Activated naive CD8-positive, alpha-beta T cell treated with anti-CD3 and anti-CD28 coated beads, Interleukin-2, amount 10 ng/mL, durations not matched to agents 7 days and 5 days (primary cell): ENCODE data around the gene TMEM201. TPM values are rescaled to one million over a fixed set of nuclear protein-coding genes. Genes with fewer than 3 reads are reported as not detected.

Source experiments
- ATAC-seq: fragments of 150-1000 bp; cut with Tn5 transposase; one replicate; pipeline ENCODE4 v1.10.0; 2021; ENCODE audit warnings: low read depth, moderate library complexity
- POLR2A ChIA-PET: fragments of 350-600 bp; sonication (Branson Sonifier 250); formaldehyde crosslinking; loops from one replicate; lab custom pipeline; 2021; ENCODE audit warnings: antibody characterized with exemption; lab: Charles Lee
- DNase-seq: peaks from one replicate; pipeline ENCODE4 v3.0.0; 2021
- H3K27ac Mint-ChIP-seq: one replicate; pipeline ENCODE4 v1.8.0; 2022; ENCODE audit warnings: mild to moderate bottlenecking, mixed read lengths
- H3K27me3 Mint-ChIP-seq: one replicate; pipeline ENCODE4 v1.8.0; 2022; ENCODE audit warnings: mild to moderate bottlenecking, moderate library complexity, mixed read lengths
- H3K36me3 Mint-ChIP-seq: one replicate; pipeline ENCODE4 v1.8.0; 2021; ENCODE audit warnings: mild to moderate bottlenecking, mixed read lengths
- H3K4me1 Mint-ChIP-seq: one replicate; pipeline ENCODE4 v1.8.0; 2021; ENCODE audit warnings: mixed read lengths
- H3K4me3 Mint-ChIP-seq: one replicate; pipeline ENCODE4 v1.8.0; 2022; ENCODE audit warnings: mild to moderate bottlenecking, moderate library complexity, mixed read lengths
- H3K9me3 Mint-ChIP-seq: one replicate; pipeline ENCODE4 v1.8.0; 2021; ENCODE audit warnings: mixed read lengths
- total RNA-seq, 2 experiments: library from RNA; stranded (reverse); gene quantifications; one replicate each; pipeline ENCODE4 v1.2.3, GENCODE V29; 2021

The TMEM201 gene
- total RNA-seq: 10 to 100 TPM; 16.1 TPM

DNA sequence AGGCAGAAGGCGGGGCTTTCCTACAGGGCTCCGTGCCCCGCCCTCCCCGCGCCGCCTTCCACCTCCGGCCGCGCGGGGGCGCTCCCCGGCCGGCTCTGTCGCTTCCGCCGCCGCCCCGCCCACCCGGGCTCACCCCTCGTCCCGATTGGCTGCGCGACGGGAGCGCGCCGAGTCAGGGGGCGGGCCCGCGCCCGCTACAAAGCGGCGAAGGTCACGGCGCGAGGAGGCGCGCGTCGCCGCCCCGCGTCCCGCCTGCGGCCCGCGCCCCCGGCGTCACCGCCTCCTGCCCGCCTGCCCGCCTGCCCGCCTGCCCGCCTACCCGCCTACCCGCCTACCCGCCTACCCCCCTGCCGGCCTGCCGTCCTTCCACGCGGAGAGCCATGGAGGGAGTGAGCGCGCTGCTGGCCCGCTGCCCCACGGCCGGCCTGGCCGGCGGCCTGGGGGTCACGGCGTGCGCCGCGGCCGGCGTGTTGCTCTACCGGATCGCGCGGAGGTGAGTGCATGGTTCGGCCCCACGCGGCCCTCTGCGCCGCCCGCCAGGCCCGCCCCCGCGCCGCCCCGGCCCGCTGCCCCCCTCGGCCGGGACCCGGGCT is at the start of gene TMEM201:
Gene TMEM201 (plus strand): TSS at position 361 of the 593 bp plus-strand sequence. CDS start 20 bp downstream, at position 381.
- Mint-ChIP-seq H3K4me3 (peak within 1 kb of the TSS; percentile 83), H3K27ac (peak within 1 kb of the TSS; percentile 70), H3K4me1 (peaks cover 25% of the 10 kb centered on the region), H3K36me3 (peaks cover 2% of the 10 kb centered on the region), H3K9me3 (no peaks in the 10 kb centered on the region), H3K27me3 (no peaks in the 10 kb centered on the region)
- DNase-seq (peak; percentile 99), ATAC-seq (peak; percentile 82)
- POLR2A ChIA-PET: no interaction called here

DNA sequence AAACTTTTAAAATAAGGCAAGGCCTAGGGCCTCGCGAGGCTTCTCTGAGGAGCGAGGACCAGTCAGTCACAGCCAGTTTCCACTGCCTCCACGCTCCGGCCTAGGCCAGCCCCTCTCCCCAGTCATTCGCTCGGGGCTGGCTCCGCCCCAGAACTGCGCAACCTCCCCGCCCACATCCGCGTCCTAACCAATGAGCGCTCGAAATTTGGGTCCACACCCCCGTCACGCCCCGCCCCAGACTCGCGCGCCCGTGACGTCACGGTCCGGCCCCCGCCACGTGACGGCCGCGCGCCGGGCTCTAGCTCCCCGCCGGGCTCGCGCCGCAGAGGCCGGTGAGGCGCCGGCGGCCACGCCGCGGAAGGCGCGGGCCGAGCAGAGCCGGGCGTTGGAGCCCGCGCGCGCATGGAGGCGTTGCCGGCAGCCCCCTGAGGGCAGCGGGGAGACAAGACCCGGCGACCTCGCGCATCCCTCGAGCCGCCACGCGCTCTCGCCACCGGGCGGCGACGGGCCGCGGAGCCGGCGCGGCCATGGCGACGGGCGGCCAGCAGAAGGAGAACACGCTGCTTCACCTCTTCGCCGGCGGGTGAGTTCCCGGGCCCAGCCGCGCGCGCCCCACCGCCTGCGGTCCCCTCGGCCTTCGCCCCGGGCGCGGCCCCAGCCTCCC is 49.4 kb upstream of the TMEM201 start, which contains the start of gene SLC25A33:
Gene SLC25A33 (plus strand): TSS at position 301 of the 664 bp plus-strand sequence. CDS start 227 bp downstream, at position 528.
- H3K27me3 Mint-ChIP-seq: no peaks in the 10 kb centered on the region
- POLR2A ChIA-PET: interaction anchor here (0.6 to 1.1 kb wide), 3 partner anchors 11 to 622 kb away, joined by 3 to 4 read pairs (median 3); no protein-coding TSS in a partner anchor
- peak within 1 kb of the TSS; percentile 86 for H3K27ac Mint-ChIP-seq
- no peaks in the 10 kb centered on the region for H3K9me3 Mint-ChIP-seq
- DNase-seq (peak; percentile 99), ATAC-seq (peak; percentile 93)
- no peaks in the 10 kb centered on the region for H3K36me3 Mint-ChIP-seq
- H3K4me1 Mint-ChIP-seq: peaks cover 25% of the 10 kb centered on the region
- peak within 1 kb of the TSS; percentile 88 for H3K4me3 Mint-ChIP-seq

DNA sequence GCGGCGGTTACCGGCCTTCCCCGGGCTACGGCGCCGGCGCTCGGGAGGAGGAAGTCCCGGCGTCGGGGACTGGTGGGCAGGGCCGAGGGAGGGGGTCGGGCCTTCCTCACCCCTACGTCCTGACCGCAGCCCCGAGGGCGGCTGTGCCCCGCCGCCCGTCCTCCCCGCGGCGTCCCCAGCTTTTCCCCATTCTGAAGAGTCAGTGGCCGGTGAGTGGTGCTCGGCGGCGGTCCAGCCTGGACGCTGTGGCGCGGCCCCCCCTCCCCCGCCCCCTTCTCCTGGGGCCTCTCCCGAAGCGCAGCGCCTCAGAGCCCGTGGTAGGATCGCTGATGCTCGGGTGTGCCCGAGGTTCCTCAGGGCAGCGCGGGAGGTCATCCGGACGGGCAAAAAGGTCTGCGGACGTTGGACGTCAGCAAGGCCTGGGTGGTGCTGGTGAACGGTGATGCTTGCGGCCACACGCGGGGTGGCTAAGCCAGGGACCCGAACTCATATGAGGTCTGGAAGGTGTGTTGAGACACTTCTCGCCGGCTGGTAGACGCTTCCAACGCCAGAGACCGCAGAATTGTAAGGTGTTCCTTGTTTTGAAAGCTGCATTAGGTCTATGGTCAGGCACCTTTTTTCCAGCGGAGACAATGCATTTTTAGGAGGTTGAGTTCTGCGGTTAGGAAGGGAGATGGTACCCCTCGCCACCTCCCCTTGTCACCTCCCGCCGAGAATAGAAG is 48.7 kb upstream of the TMEM201 start:
- DNase-seq: peak; percentile 81
- H3K9me3 Mint-ChIP-seq: no peaks in the 10 kb centered on the region
- H3K4me3 Mint-ChIP-seq: peak overlapping the region; percentile 88
- peaks cover 2% of the 10 kb centered on the region for H3K36me3 Mint-ChIP-seq
- ATAC-seq: peak; percentile 55
- POLR2A ChIA-PET: interaction anchor here (0.6 to 1.1 kb wide), 2 partner anchors 12 to 623 kb away, joined by 3 to 4 read pairs; no protein-coding TSS in a partner anchor
- peaks cover 25% of the 10 kb centered on the region for H3K4me1 Mint-ChIP-seq
- H3K27me3 Mint-ChIP-seq: no peaks in the 10 kb centered on the region
- peak overlapping the region; percentile 78 for H3K27ac Mint-ChIP-seq

DNA sequence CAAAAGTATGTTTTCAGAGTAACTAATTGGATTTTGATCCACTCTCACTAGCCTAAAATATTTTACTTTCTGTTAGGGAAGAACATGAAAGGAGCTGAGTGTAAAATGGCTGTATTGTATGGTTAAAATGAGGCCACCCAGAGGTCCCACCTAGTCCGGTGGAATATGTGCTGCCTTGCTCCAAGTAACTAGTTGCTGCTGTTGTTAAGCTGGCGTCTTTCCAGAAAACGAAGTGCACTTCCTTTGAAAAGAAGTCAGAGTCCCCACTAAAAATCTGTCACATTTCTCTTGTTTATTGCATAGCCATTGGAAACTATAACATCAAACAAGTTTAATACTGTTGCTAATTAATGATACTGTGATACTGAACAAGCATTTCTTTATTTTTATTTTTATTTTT is 46.3 kb upstream of the TMEM201 start:
- peaks cover 23% of the 10 kb centered on the region for H3K4me1 Mint-ChIP-seq
- H3K9me3 Mint-ChIP-seq: no peaks in the 10 kb centered on the region
- no peaks in the 10 kb centered on the region for H3K27me3 Mint-ChIP-seq
- DNase-seq (no peak), ATAC-seq (no peak)
- peaks cover 2% of the 10 kb centered on the region for H3K36me3 Mint-ChIP-seq
- POLR2A ChIA-PET: no interaction called here
- H3K4me3 Mint-ChIP-seq: no peak overlapping the region
- H3K27ac Mint-ChIP-seq: no peak overlapping the region

DNA sequence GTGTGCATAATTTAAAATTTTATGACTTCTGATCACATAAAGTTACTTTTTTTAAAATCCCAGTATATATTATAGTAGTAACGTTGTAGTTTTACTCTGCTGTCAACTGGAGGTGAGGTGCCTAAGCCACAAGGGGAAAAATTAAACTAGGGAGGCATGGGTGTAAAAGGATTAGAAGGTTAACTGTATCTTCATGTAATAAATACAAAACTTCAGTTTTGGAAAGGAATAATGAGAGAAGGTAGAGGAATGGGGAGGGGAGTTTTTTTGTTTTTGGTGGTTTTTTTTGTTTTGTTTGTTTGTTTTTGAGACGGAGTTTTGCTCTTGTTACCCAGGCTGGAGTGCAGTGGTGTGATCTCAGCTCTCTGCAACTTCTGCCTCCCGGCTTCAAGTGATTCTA is 43.8 kb upstream of the TMEM201 start:
- peaks cover 13% of the 10 kb centered on the region for H3K4me1 Mint-ChIP-seq
- no peak for ATAC-seq
- no peak overlapping the region for H3K27ac Mint-ChIP-seq
- H3K27me3 Mint-ChIP-seq: no peaks in the 10 kb centered on the region
- no peaks in the 10 kb centered on the region for H3K9me3 Mint-ChIP-seq
- POLR2A ChIA-PET: no interaction called here
- no peak for DNase-seq
- no peak overlapping the region for H3K4me3 Mint-ChIP-seq
- H3K36me3 Mint-ChIP-seq: peaks cover 6% of the 10 kb centered on the region

- Mint-ChIP-seq H3K27me3 (no peaks in the 10 kb centered on the region), H3K27ac (no peak overlapping the region), H3K4me1 (peaks cover 2% of the 10 kb centered on the region), H3K36me3 (peaks cover 5% of the 10 kb centered on the region), H3K9me3 (no peaks in the 10 kb centered on the region), H3K4me3 (no peak overlapping the region)
- POLR2A ChIA-PET: no interaction called here
- no peak for ATAC-seq
- DNase-seq: no peak
Measured at GRCh38 chr1:9549955-9550546, 38.7 kb upstream of the TMEM201 start.

DNA sequence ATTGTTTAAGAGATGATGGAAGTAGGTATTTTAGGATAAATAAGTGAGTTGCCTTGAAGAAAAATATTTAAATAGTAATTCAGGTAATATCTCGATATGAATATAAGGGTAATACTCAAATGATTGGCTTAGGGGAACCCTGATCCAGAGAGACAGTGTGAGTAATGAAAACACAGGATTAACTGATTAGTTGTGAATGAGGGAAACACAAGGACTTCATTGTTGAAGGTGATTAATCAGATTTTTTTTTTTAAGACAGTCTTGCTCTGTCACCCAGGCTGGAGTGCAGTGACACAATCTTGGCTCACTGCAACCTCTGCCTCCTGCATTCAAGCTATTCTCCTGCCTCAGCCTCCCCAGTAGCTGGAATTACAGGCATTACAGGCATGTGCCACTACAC is 36.7 kb upstream of the TMEM201 start:
- H3K9me3 Mint-ChIP-seq: no peaks in the 10 kb centered on the region
- H3K4me3 Mint-ChIP-seq: no peak overlapping the region
- H3K27ac Mint-ChIP-seq: no peak overlapping the region
- peaks cover 2% of the 10 kb centered on the region for H3K4me1 Mint-ChIP-seq
- POLR2A ChIA-PET: no interaction called here
- peaks cover 14% of the 10 kb centered on the region for H3K36me3 Mint-ChIP-seq
- no peak for DNase-seq
- H3K27me3 Mint-ChIP-seq: no peaks in the 10 kb centered on the region
- no peak for ATAC-seq

- Mint-ChIP-seq H3K4me3 (no peak overlapping the region), H3K27me3 (no peaks in the 10 kb centered on the region), H3K4me1 (peaks cover 11% of the 10 kb centered on the region), H3K36me3 (peaks cover 22% of the 10 kb centered on the region), H3K27ac (no peak overlapping the region), H3K9me3 (no peaks in the 10 kb centered on the region)
- ATAC-seq (no peak), DNase-seq (no peak)
- POLR2A ChIA-PET: no interaction called here
Measured at GRCh38 chr1:9553736-9554144, 35.0 kb upstream of the TMEM201 start.

- no peaks in the 10 kb centered on the region for H3K9me3 Mint-ChIP-seq
- DNase-seq: no peak
- H3K36me3 Mint-ChIP-seq: peaks cover 23% of the 10 kb centered on the region
- POLR2A ChIA-PET: no interaction called here
- H3K4me3 Mint-ChIP-seq: no peak overlapping the region
- ATAC-seq: no peak
- H3K27me3 Mint-ChIP-seq: no peaks in the 10 kb centered on the region
- peaks cover 21% of the 10 kb centered on the region for H3K4me1 Mint-ChIP-seq
- no peak overlapping the region for H3K27ac Mint-ChIP-seq
Measured at GRCh38 chr1:9555942-9556341, 32.8 kb upstream of the TMEM201 start.

DNA sequence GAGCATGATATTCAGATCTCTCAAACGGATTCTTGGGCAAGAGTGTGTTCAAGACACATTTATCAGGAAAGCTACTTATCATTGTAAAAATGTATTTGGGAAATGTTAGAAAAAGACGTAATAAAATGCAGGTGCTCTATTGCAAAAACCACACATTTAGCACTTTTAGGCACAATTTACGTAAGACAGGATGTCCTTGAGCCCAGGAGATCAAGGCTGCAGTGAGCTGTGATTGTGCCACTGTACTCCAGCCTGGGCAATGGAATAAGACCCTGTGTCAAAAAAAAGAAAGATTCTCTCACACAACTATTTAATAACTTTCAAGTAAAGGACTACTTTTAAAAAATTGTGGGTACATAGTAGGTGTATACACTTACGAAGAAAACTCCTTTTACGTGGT is 31.1 kb upstream of the TMEM201 start:
- H3K27ac Mint-ChIP-seq: no peak overlapping the region
- POLR2A ChIA-PET: interaction anchor here (0.5 to 0.9 kb wide), 2 partner anchors 62 to 915 kb away, joined by 3 read pairs; partner anchors contain the start of gene DFFA

GRCh38 chr1:9558271-9558945 is 30.3 kb upstream of the TMEM201 start:
- DNase-seq (no peak), ATAC-seq (peak; percentile 75)
- Mint-ChIP-seq H3K4me3 (peak overlapping the region; percentile 38), H3K36me3 (peaks cover 26% of the 10 kb centered on the region), H3K9me3 (no peaks in the 10 kb centered on the region), H3K27ac (peak overlapping the region; percentile 67), H3K27me3 (no peaks in the 10 kb centered on the region), H3K4me1 (peaks cover 19% of the 10 kb centered on the region)
- POLR2A ChIA-PET: interaction anchor here (0.9 kb wide), 1 partner anchor 63 kb away, joined by 3 read pairs; no protein-coding TSS in a partner anchor

More for the DNA sequence above, 31.1 kb upstream of the TMEM201 start:
- Mint-ChIP-seq H3K4me1 (peaks cover 19% of the 10 kb centered on the region), H3K4me3 (no peak overlapping the region), H3K27me3 (no peaks in the 10 kb centered on the region), H3K36me3 (peaks cover 23% of the 10 kb centered on the region), H3K9me3 (no peaks in the 10 kb centered on the region)
- DNase-seq (no peak), ATAC-seq (no peak)

DNA sequence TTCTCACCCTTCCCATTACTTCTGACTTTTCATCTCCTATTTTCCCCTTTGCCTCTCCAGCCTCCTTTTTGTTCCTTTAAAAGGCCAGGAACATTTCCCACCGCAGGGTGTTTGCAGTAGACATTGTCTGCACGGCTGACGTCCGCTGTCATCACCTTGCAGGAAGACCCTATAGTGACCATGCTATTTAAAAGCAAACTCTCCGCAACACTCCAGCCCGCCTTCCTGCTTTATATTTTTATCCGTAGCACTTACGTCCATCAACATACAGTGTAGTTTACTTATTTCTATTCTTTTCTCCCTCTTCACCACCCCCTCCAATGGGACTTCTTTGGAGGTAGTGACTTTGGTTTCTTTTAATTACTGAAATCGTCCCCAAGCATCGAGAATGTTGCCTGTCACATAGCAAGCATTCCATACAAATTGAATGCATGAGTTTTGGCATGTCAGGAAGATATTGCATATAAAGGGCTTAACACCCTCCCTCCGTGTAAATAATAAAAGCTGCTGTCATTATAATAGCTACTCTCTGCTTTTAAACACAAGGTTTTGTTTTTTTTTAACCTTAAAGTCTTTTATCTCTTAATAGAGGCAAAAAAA is 29.7 kb upstream of the TMEM201 start:
- Mint-ChIP-seq H3K36me3 (peaks cover 29% of the 10 kb centered on the region), H3K4me1 (peaks cover 19% of the 10 kb centered on the region), H3K27ac (peak overlapping the region; percentile 67), H3K9me3 (no peaks in the 10 kb centered on the region), H3K4me3 (peak overlapping the region; percentile 38), H3K27me3 (no peaks in the 10 kb centered on the region)
- POLR2A ChIA-PET: no interaction called here
- ATAC-seq (no peak), DNase-seq (no peak)
